ENCODE measurements around the gene ATF3. TPM values are rescaled to one million over a fixed set of nuclear protein-coding genes. Genes with fewer than 3 reads are reported as not detected.

Gene ATF3
- total RNA-seq, 1 experiment from 2014 or later, result 43.2 TPM

- no peak overlapping the region for H3K4me3 ChIP-seq (replicated peaks in 1 of 2; ENCODE audit: low read depth in 1 of 2, low read length in 2 of 2)
- H3K4me1 ChIP-seq (ENCODE audit: control insufficient read depth in 1 of 2, insufficient read depth in 2 of 2, low read length in 2 of 2), result peaks cover 8 to 23% of the 10 kb centered on the region in 2 experiments
- no peak for DNase-seq (ENCODE audit: low read depth, low spot score)
- POLR2A ChIA-PET, result no interaction called here
- intact Hi-C loops (cut with micrococcal nuclease), result no loop called here
- no peaks in the 10 kb centered on the region for H3K9me3 ChIP-seq (ENCODE audit: control insufficient read depth in 1 of 2, insufficient read depth in 1 of 2, low read depth in 1 of 2, low read length in 2 of 2)
- RAD21 ChIA-PET (ENCODE audit: low non-redundant PET in 1 of 2, low total read pairs in 2 of 2, uncharacterized antibody in 2 of 2, unreplicated experiment in 2 of 2), result no interaction called here
- no peak for ATAC-seq
- H3K27ac ChIP-seq (ENCODE audit: low read depth, low read length), result no peak overlapping the region
- BruUV-seq (replicated peaks), result no TSS peak
- no peaks in the 10 kb centered on the region for H3K79me2 ChIP-seq (ENCODE audit: insufficient read depth, low read length)
- H4K20me1 ChIP-seq (ENCODE audit: insufficient read depth), result no peaks in the 10 kb centered on the region
- H3K27me3 ChIP-seq (ENCODE audit: insufficient read depth, low read length), result peaks cover 6% of the 10 kb centered on the region; the same call in 1 of the 2 replicates
- no peak overlapping the region for H3K9ac ChIP-seq (ENCODE audit: low read length)
- no peak overlapping the region for H3K4me2 ChIP-seq (ENCODE audit: low read length)
- CTCF ChIA-PET, result no interaction called here
- no peaks in the 10 kb centered on the region for H3K9me2 ChIP-seq (ENCODE audit: insufficient read depth)
- H3K36me3 ChIP-seq (ENCODE audit: control insufficient read depth in 1 of 2, insufficient read depth in 2 of 2, low read length in 2 of 2), result no peaks in the 10 kb centered on the region
- TF ChIP-seq ELF1 (IDR thresholded peaks at IDR 0.05; ENCODE audit: borderline replicate concordance, low read depth) (no peak), EZH2phosphoT487 (IDR thresholded peaks at IDR 0.05; ENCODE audit: borderline replicate concordance) (no peak), CEBPB (IDR thresholded peaks at IDR 0.05; ENCODE audit: low read depth) (no peak), RAD21 (IDR thresholded peaks at IDR 0.05; ENCODE audit: low read depth) (no peak), YY1 (IDR thresholded peaks at IDR 0.05; ENCODE audit: extremely low read depth, insufficient replicate concordance, low read depth, low read length) (no peak), EZH2 (IDR thresholded peaks at IDR 0.05) (no peak), CBX3 (IDR thresholded peaks at IDR 0.05; ENCODE audit: low read depth) (no peak), ZNF274 (IDR thresholded peaks at IDR 0.05; ENCODE audit: low read depth, low read length) (no peak), ATF3 (IDR thresholded peaks at IDR 0.05) (no peak), SRF (IDR thresholded peaks at IDR 0.05; ENCODE audit: low read depth) (no peak), CTCF (IDR thresholded peaks at IDR 0.05 in 2 of 3, conservative IDR thresholded peaks at IDR 0.05 in 1 of 3; ENCODE audit: borderline replicate concordance in 1 of 3, insufficient read depth in 1 of 3, low read depth in 2 of 3, low read length in 2 of 3) (no peak), EGR1 (IDR thresholded peaks at IDR 0.05; ENCODE audit: low read depth) (no peak), SIN3A (IDR thresholded peaks at IDR 0.05; ENCODE audit: low read depth) (no peak), JUND (IDR thresholded peaks at IDR 0.05) (no peak)
- TF ChIP-seq, protein P1, sequence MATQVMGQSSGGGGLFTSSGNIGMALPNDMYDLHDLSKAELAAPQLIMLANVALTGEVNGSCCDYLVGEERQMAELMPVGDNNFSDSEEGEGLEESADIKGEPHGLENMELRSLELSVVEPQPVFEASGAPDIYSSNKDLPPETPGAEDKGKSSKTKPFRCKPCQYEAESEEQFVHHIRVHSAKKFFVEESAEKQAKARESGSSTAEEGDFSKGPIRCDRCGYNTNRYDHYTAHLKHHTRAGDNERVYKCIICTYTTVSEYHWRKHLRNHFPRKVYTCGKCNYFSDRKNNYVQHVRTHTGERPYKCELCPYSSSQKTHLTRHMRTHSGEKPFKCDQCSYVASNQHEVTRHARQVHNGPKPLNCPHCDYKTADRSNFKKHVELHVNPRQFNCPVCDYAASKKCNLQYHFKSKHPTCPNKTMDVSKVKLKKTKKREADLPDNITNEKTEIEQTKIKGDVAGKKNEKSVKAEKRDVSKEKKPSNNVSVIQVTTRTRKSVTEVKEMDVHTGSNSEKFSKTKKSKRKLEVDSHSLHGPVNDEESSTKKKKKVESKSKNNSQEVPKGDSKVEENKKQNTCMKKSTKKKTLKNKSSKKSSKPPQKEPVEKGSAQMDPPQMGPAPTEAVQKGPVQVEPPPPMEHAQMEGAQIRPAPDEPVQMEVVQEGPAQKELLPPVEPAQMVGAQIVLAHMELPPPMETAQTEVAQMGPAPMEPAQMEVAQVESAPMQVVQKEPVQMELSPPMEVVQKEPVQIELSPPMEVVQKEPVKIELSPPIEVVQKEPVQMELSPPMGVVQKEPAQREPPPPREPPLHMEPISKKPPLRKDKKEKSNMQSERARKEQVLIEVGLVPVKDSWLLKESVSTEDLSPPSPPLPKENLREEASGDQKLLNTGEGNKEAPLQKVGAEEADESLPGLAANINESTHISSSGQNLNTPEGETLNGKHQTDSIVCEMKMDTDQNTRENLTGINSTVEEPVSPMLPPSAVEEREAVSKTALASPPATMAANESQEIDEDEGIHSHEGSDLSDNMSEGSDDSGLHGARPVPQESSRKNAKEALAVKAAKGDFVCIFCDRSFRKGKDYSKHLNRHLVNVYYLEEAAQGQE (IDR thresholded peaks at IDR 0.05; ENCODE audit: low read depth), result no peak
- TF ChIP-seq, protein P2, sequence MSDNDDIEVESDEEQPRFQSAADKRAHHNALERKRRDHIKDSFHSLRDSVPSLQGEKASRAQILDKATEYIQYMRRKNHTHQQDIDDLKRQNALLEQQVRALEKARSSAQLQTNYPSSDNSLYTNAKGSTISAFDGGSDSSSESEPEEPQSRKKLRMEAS (IDR thresholded peaks at IDR 0.05), result no peak
- no peak overlapping the region for H2AFZ ChIP-seq (ENCODE audit: low read depth, low read length, poor library complexity, severe bottlenecking)
Observed at GRCh38 chr1:212600980-212601379, 7.6 kb upstream of the ATF3 start.
